Colonic mucosa (tissue), 4 donors: Measurements from ENCODE around the gene VMO1. TPM values are rescaled to one million over a fixed set of nuclear protein-coding genes. Genes with fewer than 3 reads are reported as not detected.
A peak's percentile ranks its signal among the peaks of the same experiment; 100 is the strongest.

Source experiments
- DNase-seq: peaks from one replicate; pipeline ENCODE4 v3.0.0-alpha.2; 2020
- H3K27ac ChIP-seq: fragments of 200-600 bp; one replicate; pipeline ENCODE4 v1.8.0; 2021
- H3K27me3 ChIP-seq: fragments of 200-600 bp; one replicate; pipeline ENCODE4 v1.8.0; 2021
- H3K36me3 ChIP-seq: fragments of 200-600 bp; one replicate; pipeline ENCODE4 v1.8.0; 2021
- H3K4me1 ChIP-seq: fragments of 200-600 bp; one replicate; pipeline ENCODE4 v1.8.0; 2021; ENCODE audit warnings: mild to moderate bottlenecking
- H3K4me3 ChIP-seq: fragments of 200-600 bp; one replicate; pipeline ENCODE4 v1.8.0; 2021
- H3K9ac ChIP-seq, 2 donors: one replicate each; pipeline ENCODE4 v1.7.0; 2013; ENCODE audit warnings: control low read depth in 2 of 2, low read depth in 2 of 2, low read length in 2 of 2
- H3K9me3 ChIP-seq: fragments of 200-600 bp; one replicate; pipeline ENCODE4 v1.8.0; 2021
- CTCF ChIP-seq: fragments of 200-600 bp; IDR thresholded peaks from one replicate; pipeline ENCODE4 v1.8.0; 2022; ENCODE audit warnings: antibody characterized with exemption, mild to moderate bottlenecking
- intact Hi-C: fragments of 100-400 bp; cut with DNase I; formaldehyde crosslinking; loops from one replicate; pipeline ENCODE4 v1.14.1; 2022
- total RNA-seq, 2 donors: library from RNA; stranded (reverse); fragmentation: NEBNext Ultra II Directional in 1 of 2; extraction: Animal tissue kit (Norgen Biotek cat#: 25700) in 1 of 2; gene quantifications; one replicate each; pipeline ENCODE4 v1.2.1, GENCODE V29; 2021
- donor health status: healthy.
- donor health status: DM: no; HTN: no; CAD: no.
- donor health status: DM: no; HTN: no; CAD: no.

VMO1 gene
- total RNA-seq, 2 donors from 2014 or later: 0.91 to 2.0 TPM

- H3K27me3 ChIP-seq: no peaks in the 10 kb centered on the region
- peak; percentile 51 for DNase-seq
- H3K4me3 ChIP-seq: no peak overlapping the region
Measured at GRCh38 chr17:4742629-4743028, 43.5 kb downstream of the VMO1 start.

GRCh38 chr17:4742133-4742532 lies 44.0 kb downstream of the VMO1 start:
- Histone ChIP-seq H3K36me3 (no peaks in the 10 kb centered on the region), H3K4me1 (peaks cover 3% of the 10 kb centered on the region), H3K27ac (no peak overlapping the region), H3K4me3 (no peak overlapping the region), H3K9ac (no peak overlapping the region), H3K9me3 (no peaks in the 10 kb centered on the region), H3K27me3 (no peaks in the 10 kb centered on the region)
- no peak for DNase-seq
- intact Hi-C loops: no loop called here
- no peak for TF ChIP-seq CTCF

More at GRCh38 chr17:4742629-4743028, 43.5 kb downstream of the VMO1 start:
- peaks cover 3% of the 10 kb centered on the region for H3K4me1 ChIP-seq
- no peak overlapping the region for H3K27ac ChIP-seq
- no peaks in the 10 kb centered on the region for H3K36me3 ChIP-seq
- intact Hi-C loops: no loop called here
- H3K9ac ChIP-seq: no peak overlapping the region
- no peak for TF ChIP-seq CTCF
- H3K9me3 ChIP-seq: no peaks in the 10 kb centered on the region

- no peaks in the 10 kb centered on the region for H3K9me3 ChIP-seq
- no peak overlapping the region for H3K9ac ChIP-seq
- no peaks in the 10 kb centered on the region for H3K36me3 ChIP-seq
- H3K4me3 ChIP-seq: no peak overlapping the region
- H3K27ac ChIP-seq: no peak overlapping the region
- DNase-seq: no peak
- H3K4me1 ChIP-seq: peaks cover 3% of the 10 kb centered on the region
- H3K27me3 ChIP-seq: no peaks in the 10 kb centered on the region
- TF ChIP-seq CTCF: no peak
- intact Hi-C loops: no loop called here
Measured at GRCh38 chr17:4741544-4741943, 44.6 kb downstream of the VMO1 start.

GRCh38 chr17:4740584-4740983 lies 45.6 kb downstream of the VMO1 start:
- no peak overlapping the region for H3K4me3 ChIP-seq
- no peak for DNase-seq
- intact Hi-C loops: no loop called here
- no peak overlapping the region for H3K9ac ChIP-seq
- H3K4me1 ChIP-seq: peaks cover 2% of the 10 kb centered on the region
- H3K36me3 ChIP-seq: no peaks in the 10 kb centered on the region
- H3K27me3 ChIP-seq: no peaks in the 10 kb centered on the region
- H3K9me3 ChIP-seq: no peaks in the 10 kb centered on the region
- H3K27ac ChIP-seq: no peak overlapping the region
- TF ChIP-seq CTCF: no peak

GRCh38 chr17:4740025-4740351 lies 46.2 kb downstream of the VMO1 start:
- Histone ChIP-seq H3K27ac (peak overlapping the region; percentile 61), H3K9ac (peak overlapping the region; percentile 35 to 86), H3K9me3 (no peaks in the 10 kb centered on the region), H3K27me3 (no peaks in the 10 kb centered on the region), H3K4me1 (no peaks in the 10 kb centered on the region), H3K4me3 (peak overlapping the region; percentile 89), H3K36me3 (no peaks in the 10 kb centered on the region)
- intact Hi-C loops: no loop called here
- no peak for TF ChIP-seq CTCF
- DNase-seq: no peak
